RWPE2 (cell line): ENCODE results near the gene DDX10.

Experiments used
- ATAC-seq: fragments of 200-7000 bp; cut with Tn5 transposase; 3 replicates; pipeline ENCODE4 v1.9.1; 2021; ENCODE audit warnings: low read depth
- DNase-seq: peaks from one replicate; pipeline ENCODE4 v3.0.0-alpha.2; 2020; ENCODE audit warnings: low spot score
- H3K27ac ChIP-seq: fragments of 450-650 bp; 2 replicates; pipeline ENCODE4 v1.5.1; 2017; ENCODE audit warnings: mild to moderate bottlenecking; ENCODE audit not compliant: poor library complexity, severe bottlenecking
- H3K27me3 ChIP-seq: fragments of 250-450 bp; sonication (Bioruptor Pico); 2 replicates; pipeline ENCODE4 v1.5.1; 2021; ENCODE audit warnings: mild to moderate bottlenecking, moderate library complexity; ENCODE audit not compliant: insufficient read depth, poor library complexity, severe bottlenecking
- H3K36me3 ChIP-seq: fragments of 250-450 bp; sonication (Bioruptor Pico); 2 replicates; pipeline ENCODE4 v1.5.1; 2020; ENCODE audit warnings: low read depth, mild to moderate bottlenecking, moderate library complexity
- H3K4me1 ChIP-seq: fragments of 250-450 bp; sonication (Bioruptor Pico); 2 replicates; pipeline ENCODE4 v1.5.1; 2021; ENCODE audit warnings: mild to moderate bottlenecking, moderate library complexity; ENCODE audit not compliant: insufficient read depth, poor library complexity, severe bottlenecking
- H3K4me3 ChIP-seq: fragments of 250-450 bp; sonication (Bioruptor Pico); 2 replicates; pipeline ENCODE4 v1.5.1; 2021; ENCODE audit warnings: mild to moderate bottlenecking, moderate library complexity; ENCODE audit not compliant: severe bottlenecking
- H3K9me3 ChIP-seq: fragments of 250-450 bp; sonication (Bioruptor Pico); 2 replicates; pipeline ENCODE4 v1.5.1; 2021; ENCODE audit warnings: mild to moderate bottlenecking, moderate library complexity; ENCODE audit not compliant: severe bottlenecking
- TF ChIP-seq, protein P1 (sequence below): fragments of 450-650 bp; IDR thresholded peaks from one replicate; pipeline ENCODE4 v1.5.1; 2017; ENCODE audit warnings: mild to moderate bottlenecking, moderate library complexity; ENCODE audit not compliant: poor library complexity, severe bottlenecking

The DDX10 gene

GRCh38 chr11:108873941-108874340 is 209.1 kb downstream of the DDX10 start:
- TF ChIP-seq, protein P1, sequence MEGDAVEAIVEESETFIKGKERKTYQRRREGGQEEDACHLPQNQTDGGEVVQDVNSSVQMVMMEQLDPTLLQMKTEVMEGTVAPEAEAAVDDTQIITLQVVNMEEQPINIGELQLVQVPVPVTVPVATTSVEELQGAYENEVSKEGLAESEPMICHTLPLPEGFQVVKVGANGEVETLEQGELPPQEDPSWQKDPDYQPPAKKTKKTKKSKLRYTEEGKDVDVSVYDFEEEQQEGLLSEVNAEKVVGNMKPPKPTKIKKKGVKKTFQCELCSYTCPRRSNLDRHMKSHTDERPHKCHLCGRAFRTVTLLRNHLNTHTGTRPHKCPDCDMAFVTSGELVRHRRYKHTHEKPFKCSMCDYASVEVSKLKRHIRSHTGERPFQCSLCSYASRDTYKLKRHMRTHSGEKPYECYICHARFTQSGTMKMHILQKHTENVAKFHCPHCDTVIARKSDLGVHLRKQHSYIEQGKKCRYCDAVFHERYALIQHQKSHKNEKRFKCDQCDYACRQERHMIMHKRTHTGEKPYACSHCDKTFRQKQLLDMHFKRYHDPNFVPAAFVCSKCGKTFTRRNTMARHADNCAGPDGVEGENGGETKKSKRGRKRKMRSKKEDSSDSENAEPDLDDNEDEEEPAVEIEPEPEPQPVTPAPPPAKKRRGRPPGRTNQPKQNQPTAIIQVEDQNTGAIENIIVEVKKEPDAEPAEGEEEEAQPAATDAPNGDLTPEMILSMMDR = no peak

GRCh38 chr11:108875134-108875533 is 210.3 kb downstream of the DDX10 start:
- H3K36me3 ChIP-seq = no peaks in the 10 kb centered on the region
- H3K4me3 ChIP-seq = no peak overlapping the region
- no peak for ATAC-seq
- no peaks in the 10 kb centered on the region for H3K27me3 ChIP-seq
- no peak for DNase-seq
- TF ChIP-seq, protein P1 = no peak
- H3K27ac ChIP-seq = no peak overlapping the region
- H3K9me3 ChIP-seq = no peaks in the 10 kb centered on the region
- peaks cover 13% of the 10 kb centered on the region for H3K4me1 ChIP-seq

More at GRCh38 chr11:108873941-108874340, 209.1 kb downstream of the DDX10 start:
- Histone ChIP-seq H3K4me3 (no peak overlapping the region), H3K9me3 (no peaks in the 10 kb centered on the region), H3K27ac (no peak overlapping the region), H3K4me1 (peaks cover 13% of the 10 kb centered on the region), H3K36me3 (no peaks in the 10 kb centered on the region), H3K27me3 (no peaks in the 10 kb centered on the region)
- ATAC-seq (no peak), DNase-seq (no peak)

GRCh38 chr11:108877178-108877577 is 212.3 kb downstream of the DDX10 start:
- Histone ChIP-seq H3K4me3 (no peak overlapping the region), H3K36me3 (no peaks in the 10 kb centered on the region), H3K27me3 (no peaks in the 10 kb centered on the region), H3K9me3 (no peaks in the 10 kb centered on the region), H3K4me1 (peaks cover 7% of the 10 kb centered on the region), H3K27ac (no peak overlapping the region)
- ATAC-seq (no peak), DNase-seq (no peak)
- TF ChIP-seq, protein P1 = no peak

- no peak for ATAC-seq
- Histone ChIP-seq H3K27me3 (no peaks in the 10 kb centered on the region), H3K36me3 (no peaks in the 10 kb centered on the region), H3K4me3 (no peak overlapping the region), H3K4me1 (no peaks in the 10 kb centered on the region), H3K27ac (no peak overlapping the region), H3K9me3 (no peaks in the 10 kb centered on the region)
- DNase-seq = no peak
- TF ChIP-seq, protein P1 = no peak
Observed at GRCh38 chr11:108880510-108880909, 215.6 kb downstream of the DDX10 start.

- Histone ChIP-seq H3K9me3 (no peaks in the 10 kb centered on the region), H3K36me3 (no peaks in the 10 kb centered on the region), H3K27ac (no peak overlapping the region), H3K4me3 (no peak overlapping the region), H3K4me1 (no peaks in the 10 kb centered on the region), H3K27me3 (no peaks in the 10 kb centered on the region)
- TF ChIP-seq, protein P1 = no peak
- DNase-seq = no peak
- ATAC-seq = no peak
Observed at GRCh38 chr11:108881131-108881530, 216.3 kb downstream of the DDX10 start.
